A673 (cell line): ENCODE measurements around the gene GRIK1.

Experiments
- EZH2 ChIP-seq: fragments of 200-600 bp; sonication (generic); IDR thresholded peaks from 2 replicates; pipeline ENCODE4 v1.6.1; 2017; ENCODE audit warnings: borderline replicate concordance, low read depth, mild to moderate bottlenecking, mixed read lengths, antibody characterized with exemption, low read length; ENCODE audit not compliant: poor library complexity, severe bottlenecking
- TF ChIP-seq, protein P1 (sequence below): fragments of 300-800, 200-600 bp; sonication (generic); conservative IDR thresholded peaks from 2 replicates; pipeline ENCODE4 v1.5.1; 2017; ENCODE audit warnings: low read depth, mild to moderate bottlenecking, antibody characterized with exemption, low read length, moderate library complexity, mixed read lengths

DNA sequence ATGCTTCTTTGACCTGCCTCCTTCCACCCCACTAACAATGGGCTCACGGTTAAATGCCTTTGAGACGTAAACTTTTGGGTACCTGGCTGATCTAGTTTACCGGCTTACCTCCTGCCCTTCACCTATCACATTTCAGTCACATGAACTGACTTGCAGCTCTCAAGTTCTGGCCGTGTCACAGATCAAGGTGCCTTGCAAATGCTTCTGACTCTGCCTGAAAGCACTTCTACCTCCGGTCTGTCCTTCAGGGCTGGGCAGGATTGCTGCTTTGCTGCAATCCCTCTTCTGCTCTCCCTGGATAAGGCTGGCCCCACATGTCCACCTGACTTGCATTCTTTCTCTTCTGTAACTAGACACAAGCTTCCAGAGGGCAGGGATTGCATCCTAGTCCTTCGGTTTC lies 69.0 kb downstream of the GRIK1 start:
- TF ChIP-seq, protein P1, sequence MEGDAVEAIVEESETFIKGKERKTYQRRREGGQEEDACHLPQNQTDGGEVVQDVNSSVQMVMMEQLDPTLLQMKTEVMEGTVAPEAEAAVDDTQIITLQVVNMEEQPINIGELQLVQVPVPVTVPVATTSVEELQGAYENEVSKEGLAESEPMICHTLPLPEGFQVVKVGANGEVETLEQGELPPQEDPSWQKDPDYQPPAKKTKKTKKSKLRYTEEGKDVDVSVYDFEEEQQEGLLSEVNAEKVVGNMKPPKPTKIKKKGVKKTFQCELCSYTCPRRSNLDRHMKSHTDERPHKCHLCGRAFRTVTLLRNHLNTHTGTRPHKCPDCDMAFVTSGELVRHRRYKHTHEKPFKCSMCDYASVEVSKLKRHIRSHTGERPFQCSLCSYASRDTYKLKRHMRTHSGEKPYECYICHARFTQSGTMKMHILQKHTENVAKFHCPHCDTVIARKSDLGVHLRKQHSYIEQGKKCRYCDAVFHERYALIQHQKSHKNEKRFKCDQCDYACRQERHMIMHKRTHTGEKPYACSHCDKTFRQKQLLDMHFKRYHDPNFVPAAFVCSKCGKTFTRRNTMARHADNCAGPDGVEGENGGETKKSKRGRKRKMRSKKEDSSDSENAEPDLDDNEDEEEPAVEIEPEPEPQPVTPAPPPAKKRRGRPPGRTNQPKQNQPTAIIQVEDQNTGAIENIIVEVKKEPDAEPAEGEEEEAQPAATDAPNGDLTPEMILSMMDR = no peak
- no peak for TF ChIP-seq EZH2
